HepG2 (cell line): Measurements from ENCODE around the gene BMX. TPM values are rescaled to one million over a fixed set of nuclear protein-coding genes. Genes with fewer than 3 reads are reported as not detected.
A peak's percentile ranks its signal among the peaks of the same experiment; 100 is the strongest.

Source experiments
- ATAC-seq: fragments of 200-7000 bp; cut with Tn5 transposase; 3 replicates; pipeline ENCODE4 v1.9.1; 2020; ENCODE audit warnings: mild to moderate bottlenecking, moderate library complexity
- BruUV-seq: library from RNA; stranded (reverse); fragments of 400-500 nt; replicated peaks from 2 replicates; lab custom pipeline; 2021; lab: Mats Ljungman, UMichigan
- CTCF ChIA-PET: fragments of 300-600 bp; formaldehyde crosslinking; extraction: SDS; loops from one replicate; lab custom pipeline; 2021; ENCODE audit warnings: low total read pairs, inconsistent platforms, low intra/inter-chr PET ratio; lab: Yijun Ruan, JAX
- POLR2A ChIA-PET: fragments of 350-600 bp; sonication (Branson Sonifier 250); formaldehyde crosslinking; loops from one replicate; lab custom pipeline; 2020; ENCODE audit warnings: antibody characterized with exemption, inconsistent platforms; lab: Yijun Ruan, JAX
- DNase-seq: peaks from one replicate; pipeline ENCODE4 v3.0.0-alpha.2; 2015; ENCODE audit warnings: low spot score
- FAIRE-seq: peaks from 3 replicates; lab custom pipeline; 2011; peaks lifted over from hg19 to GRCh38; lab: Jason Lieb, UNC
- H2AFZ ChIP-seq: one replicate; pipeline ENCODE4 v1.6.1; 2011; ENCODE audit warnings: low read length, inconsistent platforms
- H3K27ac ChIP-seq: fragments of 300-600 bp; 3 replicates; pipeline ENCODE4 v1.8.0; 2011; ENCODE audit warnings: mixed run types, mild to moderate bottlenecking, mixed read lengths, low read length, inconsistent platforms; ENCODE audit not compliant: insufficient read depth; ENCODE audit errors: extremely low read length
- H3K27me3 ChIP-seq, 2 experiments: fragments of 200-600 bp in 1 of 2; 2 replicates in 1 of 2; 3 replicates in 1 of 2; pipeline versions ENCODE4 v1.6.0 to v1.8.0; 2011; ENCODE audit warnings: low read length in 2 of 2, mild to moderate bottlenecking in 2 of 2, moderate library complexity in 2 of 2, inconsistent platforms in 1 of 2; ENCODE audit not compliant: insufficient read depth in 2 of 2, control insufficient read depth in 1 of 2
- H3K36me3 ChIP-seq, 2 experiments: fragments of 200-600 bp in 1 of 2; replicated peaks in 1 of 2; 2 replicates in 1 of 2; 3 replicates in 1 of 2; pipeline versions ENCODE4 v1.5.1 to v1.8.0; 2011; ENCODE audit warnings: low read length in 2 of 2, inconsistent platforms in 1 of 2; ENCODE audit not compliant: insufficient read depth in 2 of 2, control insufficient read depth in 1 of 2
- H3K4me1 ChIP-seq: 2 replicates; pipeline ENCODE4 v1.5.1; 2012; ENCODE audit warnings: low read length, inconsistent platforms; ENCODE audit not compliant: insufficient read depth
- H3K4me2 ChIP-seq: 2 replicates; pipeline ENCODE4 v1.6.0; 2011; ENCODE audit warnings: low read depth, low read length, inconsistent platforms
- H3K4me3 ChIP-seq, 3 experiments: fragments of 200-600 bp in 1 of 3; sonication (generic), shearing (Covaris generic) in 1 of 3; replicated peaks in 1 of 3; 2 replicates each; pipeline ENCODE4 v1.5.1; 2011 to 2016; ENCODE audit warnings: low read length in 3 of 3, inconsistent platforms in 2 of 3, low read depth in 2 of 3, mild to moderate bottlenecking in 2 of 3, control low read depth in 1 of 3, mixed read lengths in 1 of 3; ENCODE audit not compliant: insufficient read depth in 1 of 3
- H3K79me2 ChIP-seq: one replicate; pipeline ENCODE4 v1.6.1; 2011; ENCODE audit warnings: low read length, inconsistent platforms; ENCODE audit not compliant: insufficient read depth
- H3K9ac ChIP-seq: 2 replicates; pipeline ENCODE4 v1.6.0; 2011; ENCODE audit warnings: mild to moderate bottlenecking, low read depth, low read length, inconsistent platforms; ENCODE audit not compliant: insufficient read depth
- H3K9me3 ChIP-seq: 2 replicates; pipeline ENCODE4 v1.5.1; 2012; ENCODE audit warnings: mild to moderate bottlenecking, low read length
- H4K20me1 ChIP-seq: 2 replicates; pipeline ENCODE4 v1.6.0; 2011; ENCODE audit warnings: inconsistent platforms, mild to moderate bottlenecking, low read length, moderate library complexity; ENCODE audit not compliant: insufficient read depth
- CBX2 ChIP-seq, 2 experiments: fragments of 200-600 bp in 1 of 2; sonication (generic); formaldehyde crosslinking in 1 of 2; IDR thresholded peaks; 2 replicates each; pipeline versions ENCODE4 v1.7.0 to v1.8.1; 2018 to 2022; ENCODE audit warnings: low read depth in 2 of 2, low read length in 1 of 2, mild to moderate bottlenecking in 1 of 2, missing genetic modification reagents in 1 of 2
- HNRNPK ChIP-seq: fragments of 200-400 bp; formaldehyde crosslinking; IDR thresholded peaks from 2 replicates; pipeline ENCODE4 v1.6.1; 2018; ENCODE audit warnings: low read length, low read depth, moderate library complexity, mild to moderate bottlenecking; ENCODE audit not compliant: poor library complexity, severe bottlenecking
- MEF2D ChIP-seq: sonication (generic); formaldehyde crosslinking; IDR thresholded peaks from 2 replicates; pipeline ENCODE4 v1.5.1; 2020; ENCODE audit warnings: mild to moderate bottlenecking, missing genetic modification reagents
- MXD1 ChIP-seq: sonication (generic); formaldehyde crosslinking; IDR thresholded peaks from 2 replicates; pipeline ENCODE4 v1.4.0; 2020; ENCODE audit warnings: mild to moderate bottlenecking, missing genetic modification reagents
- PHF5A ChIP-seq: IDR thresholded peaks from one replicate; pipeline ENCODE4 v1.6.1; 2018; ENCODE audit warnings: low read depth, missing genetic modification reagents; ENCODE audit not compliant: unreplicated experiment
- PRDM15 ChIP-seq: sonication (generic); formaldehyde crosslinking; IDR thresholded peaks from 2 replicates; pipeline ENCODE4 v1.4.0; 2020; ENCODE audit warnings: missing genetic modification reagents
- SSRP1 ChIP-seq: IDR thresholded peaks from 2 replicates; pipeline ENCODE4 v1.6.1; 2016; ENCODE audit warnings: control low read depth
- ZFP37 ChIP-seq: sonication (generic); formaldehyde crosslinking; IDR thresholded peaks from 2 replicates; pipeline ENCODE4 v1.4.0; 2020; ENCODE audit warnings: missing genetic modification reagents, borderline replicate concordance
- ZFP82 ChIP-seq: sonication (generic); formaldehyde crosslinking; IDR thresholded peaks from 2 replicates; pipeline ENCODE4 v1.5.1; 2020; ENCODE audit warnings: mild to moderate bottlenecking, missing genetic modification reagents, borderline replicate concordance
- ZFY ChIP-seq: sonication (generic); formaldehyde crosslinking; IDR thresholded peaks from 2 replicates; pipeline ENCODE4 v1.4.0; 2020; ENCODE audit warnings: missing genetic modification reagents
- ZNF17 ChIP-seq: sonication (generic); formaldehyde crosslinking; IDR thresholded peaks from 2 replicates; pipeline ENCODE4 v1.5.0; 2020; ENCODE audit warnings: mild to moderate bottlenecking, missing genetic modification reagents
- ZNF589 ChIP-seq: sonication (generic); formaldehyde crosslinking; conservative IDR thresholded peaks from 2 replicates; pipeline ENCODE4 v1.8.0; 2022; ENCODE audit warnings: mild to moderate bottlenecking, moderate library complexity, missing genetic modification reagents
- WGBS: methylation state at CpG from one replicate; pipeline ENCODE4 v1.1.6; 2017; ENCODE audit warnings: low lambda C conversion rate; 5-methylcytosine and 5-hydroxymethylcytosine counted together
- in situ Hi-C: cut with HindIII; loops from 2 replicates; pipeline ENCODE4 v1.10.0; 2017; ENCODE audit warnings: low pct_unique_long_range_greater_than_20kb; ENCODE audit not compliant: extremely low pct_ligation_motif_present
- intact Hi-C: fragments of 100-400 bp; cut with micrococcal nuclease; formaldehyde crosslinking; loops from one replicate; pipeline ENCODE4 v1.10.0; 2022; ENCODE audit not compliant: unreplicated experiment
- polyA plus RNA-seq, 8 experiments: library from polyadenylated mRNA; depleted of rRNA in 3 of 8; stranded (reverse) in 7 of 8; unstranded in 1 of 8; fragments of >200 nt; fragmentation: Illumina TruSeq in 4 of 8; extraction: Trizol in 4 of 8; gene quantifications; 2 replicates each; pipeline versions ENCODE4 v1.2.1 to v1.2.3, GENCODE V29; 2011 to 2016; ENCODE audit warnings: low read depth in 4 of 8, missing spikeins in 1 of 8, mixed read lengths in 1 of 8; ENCODE audit not compliant: insufficient read depth in 1 of 8
- total RNA-seq, 5 experiments: library from RNA; depleted of rRNA; stranded (reverse); fragments of >200 nt; fragmentation: Illumina TruSeq; extraction: Trizol; gene quantifications; 2 replicates each; pipeline ENCODE4 v1.2.3, GENCODE V29; 2016; ENCODE audit warnings: low read depth in 1 of 5
- TF ChIP-seq, protein P1 (sequence below): sonication (generic); formaldehyde crosslinking; IDR thresholded peaks from 2 replicates; pipeline ENCODE4 v1.4.0; 2020; ENCODE audit warnings: mild to moderate bottlenecking, missing genetic modification reagents

BMX gene
- total and polyA plus RNA-seq, 2 of the 13 experiments (the other 11 are each of a cell fraction or from before 2014, with no cell fraction given): not detected

DNA sequence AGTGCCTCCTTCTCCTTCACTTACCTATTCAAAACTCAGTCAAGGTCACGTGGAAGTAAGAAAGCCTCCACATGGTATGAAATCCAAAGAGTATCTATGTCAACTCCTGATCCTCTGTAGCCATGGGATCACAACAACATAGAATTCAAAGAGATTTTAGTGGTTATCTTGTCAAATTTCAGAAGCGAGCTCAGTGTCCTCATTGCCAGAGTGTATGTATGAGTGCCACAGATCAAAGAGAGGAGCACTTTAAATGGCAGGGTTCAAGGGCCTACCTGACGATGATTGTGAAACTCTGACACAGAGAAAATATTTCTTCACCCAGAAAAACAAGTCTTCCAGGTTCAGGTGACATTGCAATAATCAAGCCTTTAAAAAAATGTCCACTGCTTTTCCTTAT is 101.3 kb downstream of the BMX start:
- Histone ChIP-seq H3K27ac (peak overlapping the region; percentile 88), H3K9me3 (no peaks in the 10 kb centered on the region), H3K4me1 (peaks cover 57% of the 10 kb centered on the region), H3K4me3 (no peak overlapping the region), H3K27me3 (no peaks in the 10 kb centered on the region), H3K9ac (no peak overlapping the region; the same call in 1 of the 2 replicates), H2AFZ (no peak overlapping the region), H3K36me3 (no peaks in the 10 kb centered on the region), H4K20me1 (no peaks in the 10 kb centered on the region), H3K79me2 (no peaks in the 10 kb centered on the region), H3K4me2 (0 out of 2 replicates have a peak overlapping the region, but pooled peaks have one; percentile 18)
- intact Hi-C loops: no loop called here
- DNase-seq: peak; percentile 83
- no TSS peak for BruUV-seq
- in situ Hi-C loops: no loop called here
- peak; percentile 53 for FAIRE-seq
- POLR2A ChIA-PET: no interaction called here
- CTCF ChIA-PET: no interaction called here
- ATAC-seq: peak; percentile 90
- 2% methylated on average over 3 of the region's 3 CpGs for WGBS
- TF ChIP-seq ZFP37: no peak
- no peak for TF ChIP-seq MEF2D (CRISPR knock-in tag)
- TF ChIP-seq PRDM15 (CRISPR knock-in tag): no peak
- TF ChIP-seq MXD1 (CRISPR knock-in tag): no peak
- no peak for TF ChIP-seq CBX2 (IDR thresholded peaks at IDR 0.05; ENCODE audit: low read depth, low read length)
- no peak for TF ChIP-seq CBX2 (CRISPR knock-in tag; IDR thresholded peaks at IDR 0.05; ENCODE audit: low read depth)
- TF ChIP-seq ZNF589 (CRISPR knock-in tag): no peak
- TF ChIP-seq SSRP1 (CRISPR knock-in tag): no peak
- TF ChIP-seq ZFP82 (CRISPR knock-in tag): no peak
- TF ChIP-seq, protein P1, sequence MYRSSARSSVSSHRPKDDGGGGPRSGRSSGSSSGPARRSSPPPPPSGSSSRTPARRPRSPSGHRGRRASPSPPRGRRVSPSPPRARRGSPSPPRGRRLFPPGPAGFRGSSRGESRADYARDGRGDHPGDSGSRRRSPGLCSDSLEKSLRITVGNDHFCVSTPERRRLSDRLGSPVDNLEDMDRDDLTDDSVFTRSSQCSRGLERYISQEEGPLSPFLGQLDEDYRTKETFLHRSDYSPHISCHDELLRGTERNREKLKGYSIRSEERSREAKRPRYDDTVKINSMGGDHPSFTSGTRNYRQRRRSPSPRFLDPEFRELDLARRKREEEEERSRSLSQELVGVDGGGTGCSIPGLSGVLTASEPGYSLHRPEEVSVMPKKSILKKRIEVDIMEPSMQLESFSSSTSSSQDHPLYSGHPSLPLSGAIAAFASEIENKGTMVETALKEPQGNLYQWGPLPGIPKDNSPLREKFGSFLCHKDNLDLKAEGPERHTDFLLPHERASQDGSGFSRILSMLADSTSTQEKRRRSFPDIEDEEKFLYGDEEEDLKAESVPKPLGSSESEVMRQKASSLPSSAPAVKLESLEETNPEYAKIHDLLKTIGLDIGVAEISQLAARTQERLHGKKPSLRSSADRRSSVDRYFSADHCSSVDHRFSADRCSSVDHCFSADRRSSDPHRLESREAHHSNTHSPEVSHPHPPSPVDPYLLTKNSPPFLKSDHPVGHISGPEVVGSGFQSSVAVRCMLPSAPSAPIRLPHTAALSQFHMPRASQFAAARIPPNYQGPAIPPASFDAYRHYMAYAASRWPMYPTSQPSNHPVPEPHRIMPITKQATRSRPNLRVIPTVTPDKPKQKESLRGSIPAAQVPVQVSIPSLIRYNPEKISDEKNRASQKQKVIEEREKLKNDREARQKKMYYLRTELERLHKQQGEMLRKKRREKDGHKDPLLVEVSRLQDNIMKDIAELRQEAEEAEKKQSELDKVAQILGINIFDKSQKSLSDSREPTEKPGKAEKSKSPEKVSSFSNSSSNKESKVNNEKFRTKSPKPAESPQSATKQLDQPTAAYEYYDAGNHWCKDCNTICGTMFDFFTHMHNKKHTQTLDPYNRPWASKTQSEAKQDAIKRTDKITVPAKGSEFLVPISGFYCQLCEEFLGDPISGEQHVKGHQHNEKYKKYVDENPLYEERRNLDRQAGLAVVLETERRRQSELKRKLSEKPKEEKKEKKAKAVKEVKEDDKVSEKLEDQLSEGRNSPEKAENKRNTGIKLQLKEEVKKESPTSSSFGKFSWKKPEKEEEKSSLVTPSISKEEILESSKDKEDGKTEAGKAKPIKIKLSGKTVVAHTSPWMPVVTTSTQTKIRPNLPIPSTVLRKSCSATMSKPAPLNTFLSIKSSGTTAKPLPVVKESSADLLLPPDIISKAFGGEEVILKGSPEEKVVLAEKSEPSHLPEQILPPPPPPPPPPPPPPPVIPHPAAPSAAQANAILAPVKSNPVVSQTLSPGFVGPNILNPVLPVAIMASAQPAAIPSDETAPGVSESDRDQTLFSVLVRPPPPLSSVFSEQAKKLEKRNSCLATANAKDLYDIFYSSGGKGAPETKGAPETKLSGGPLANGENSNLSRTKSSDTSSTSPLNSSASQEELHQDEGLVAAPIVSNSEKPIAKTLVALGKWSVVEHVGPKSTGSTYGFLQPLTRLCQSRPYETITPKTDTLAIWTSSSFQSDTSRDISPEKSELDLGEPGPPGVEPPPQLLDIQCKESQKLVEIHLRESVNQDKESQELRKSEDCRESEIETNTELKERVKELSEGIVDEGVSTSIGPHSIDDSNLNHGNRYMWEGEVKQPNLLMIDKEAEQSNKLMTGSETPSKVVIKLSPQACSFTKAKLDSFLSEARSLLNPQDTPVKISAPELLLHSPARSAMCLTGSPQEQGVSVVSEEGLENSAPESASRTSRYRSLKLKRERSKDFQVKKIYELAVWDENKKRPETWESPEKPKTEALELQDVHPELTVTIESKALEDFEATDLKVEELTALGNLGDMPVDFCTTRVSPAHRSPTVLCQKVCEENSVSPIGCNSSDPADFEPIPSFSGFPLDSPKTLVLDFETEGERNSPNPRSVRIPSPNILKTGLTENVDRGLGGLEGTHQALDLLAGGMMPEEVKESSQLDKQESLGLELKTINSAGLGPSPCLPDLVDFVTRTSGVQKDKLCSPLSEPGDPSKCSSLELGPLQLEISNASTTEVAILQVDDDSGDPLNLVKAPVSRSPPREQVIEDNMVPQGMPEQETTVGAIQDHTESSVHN (CRISPR knock-in tag): no peak
- no peak for TF ChIP-seq ZFY
- TF ChIP-seq ZNF17: no peak
- no peak for TF ChIP-seq PHF5A (CRISPR knock-in tag)
- no peak for TF ChIP-seq HNRNPK
